ENCODE data around the gene FBRSL1.

- TF ChIP-seq, protein P1, sequence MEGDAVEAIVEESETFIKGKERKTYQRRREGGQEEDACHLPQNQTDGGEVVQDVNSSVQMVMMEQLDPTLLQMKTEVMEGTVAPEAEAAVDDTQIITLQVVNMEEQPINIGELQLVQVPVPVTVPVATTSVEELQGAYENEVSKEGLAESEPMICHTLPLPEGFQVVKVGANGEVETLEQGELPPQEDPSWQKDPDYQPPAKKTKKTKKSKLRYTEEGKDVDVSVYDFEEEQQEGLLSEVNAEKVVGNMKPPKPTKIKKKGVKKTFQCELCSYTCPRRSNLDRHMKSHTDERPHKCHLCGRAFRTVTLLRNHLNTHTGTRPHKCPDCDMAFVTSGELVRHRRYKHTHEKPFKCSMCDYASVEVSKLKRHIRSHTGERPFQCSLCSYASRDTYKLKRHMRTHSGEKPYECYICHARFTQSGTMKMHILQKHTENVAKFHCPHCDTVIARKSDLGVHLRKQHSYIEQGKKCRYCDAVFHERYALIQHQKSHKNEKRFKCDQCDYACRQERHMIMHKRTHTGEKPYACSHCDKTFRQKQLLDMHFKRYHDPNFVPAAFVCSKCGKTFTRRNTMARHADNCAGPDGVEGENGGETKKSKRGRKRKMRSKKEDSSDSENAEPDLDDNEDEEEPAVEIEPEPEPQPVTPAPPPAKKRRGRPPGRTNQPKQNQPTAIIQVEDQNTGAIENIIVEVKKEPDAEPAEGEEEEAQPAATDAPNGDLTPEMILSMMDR (IDR thresholded peaks at IDR 0.05; ENCODE audit: control extremely low read depth in 1 of 3, insufficient read depth in 1 of 3, low read depth in 1 of 3, low read length in 3 of 3): no peak
- no peak for TF ChIP-seq ASH2L (IDR thresholded peaks at IDR 0.05; ENCODE audit: low read length)
- no peak for TF ChIP-seq EP300 (IDR thresholded peaks at IDR 0.05; ENCODE audit: borderline replicate concordance in 1 of 2, low read depth in 2 of 2, low read length in 2 of 2)
- TF ChIP-seq TAF1 (IDR thresholded peaks at IDR 0.05; ENCODE audit: low read depth, low read length): no peak
- TF ChIP-seq, protein P2, sequence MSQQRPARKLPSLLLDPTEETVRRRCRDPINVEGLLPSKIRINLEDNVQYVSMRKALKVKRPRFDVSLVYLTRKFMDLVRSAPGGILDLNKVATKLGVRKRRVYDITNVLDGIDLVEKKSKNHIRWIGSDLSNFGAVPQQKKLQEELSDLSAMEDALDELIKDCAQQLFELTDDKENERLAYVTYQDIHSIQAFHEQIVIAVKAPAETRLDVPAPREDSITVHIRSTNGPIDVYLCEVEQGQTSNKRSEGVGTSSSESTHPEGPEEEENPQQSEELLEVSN (IDR thresholded peaks at IDR 0.05): no peak
- no peak for TF ChIP-seq SRF (IDR thresholded peaks at IDR 0.05; ENCODE audit: low read depth, low read length)
- no peak for TF ChIP-seq BCL11A (IDR thresholded peaks at IDR 0.05; ENCODE audit: low read depth in 2 of 2, low read length in 2 of 2)
- no peak for TF ChIP-seq GABPA (IDR thresholded peaks at IDR 0.05; ENCODE audit: borderline replicate concordance, insufficient read depth, low read length)
- no peak for TF ChIP-seq CEBPB (IDR thresholded peaks at IDR 0.05; ENCODE audit: low read depth, low read length)
- TF ChIP-seq HDAC6 (IDR thresholded peaks at IDR 0.05; ENCODE audit: low read depth, low read length): no peak
- no peak for TF ChIP-seq POLR2AphosphoS5 (IDR thresholded peaks at IDR 0.05; ENCODE audit: low read depth, low read length)
- TF ChIP-seq, protein P3, sequence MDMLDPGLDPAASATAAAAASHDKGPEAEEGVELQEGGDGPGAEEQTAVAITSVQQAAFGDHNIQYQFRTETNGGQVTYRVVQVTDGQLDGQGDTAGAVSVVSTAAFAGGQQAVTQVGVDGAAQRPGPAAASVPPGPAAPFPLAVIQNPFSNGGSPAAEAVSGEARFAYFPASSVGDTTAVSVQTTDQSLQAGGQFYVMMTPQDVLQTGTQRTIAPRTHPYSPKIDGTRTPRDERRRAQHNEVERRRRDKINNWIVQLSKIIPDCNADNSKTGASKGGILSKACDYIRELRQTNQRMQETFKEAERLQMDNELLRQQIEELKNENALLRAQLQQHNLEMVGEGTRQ (IDR thresholded peaks at IDR 0.05; ENCODE audit: low read length): no peak
Measured at GRCh38 chr12:132555686-132556085, 65.7 kb downstream of the FBRSL1 start.
